Activated CD4-positive, alpha-beta T cell treated with anti-CD3 and anti-CD28 coated beads for 36 hours (primary cell): ENCODE data around the gene DPP7. TPM values are rescaled to one million over a fixed set of nuclear protein-coding genes. Genes with fewer than 3 reads are reported as not detected.

ENCODE experiments used
- total RNA-seq, 2 experiments: library from RNA; stranded (reverse); gene quantifications; one replicate each; pipeline ENCODE4 v1.2.3, GENCODE V29; 2021

The DPP7 gene
- total RNA-seq, 2 experiments from 2014 or later: 188 to 204 TPM

Other genes with a start within 250 kb of the DPP7 start
- 100 to 1,000 TPM; 282 to 320 TPM for gene EDF1, start 248.4 kb downstream of the DPP7 start, total RNA-seq
- 10 to 100 TPM; 37.4 to 46.2 TPM for gene TRAF2, start 228.2 kb downstream of the DPP7 start, total RNA-seq
- gene FBXW5, start 170.0 kb downstream of the DPP7 start, total RNA-seq: 10 to 100 TPM; 54.4 to 66.4 TPM
- gene C8G, start 169.5 kb downstream of the DPP7 start, total RNA-seq: under 1 TPM in 1 of 2 experiments, not detected in 1; 0.77 TPM
- gene LCN12, start 162.5 kb downstream of the DPP7 start, total RNA-seq: 1 to 10 TPM; 1.1 to 1.5 TPM
- not detected for gene PTGDS, start 137.2 kb downstream of the DPP7 start, total RNA-seq
- not detected for gene LCNL1, start 131.7 kb downstream of the DPP7 start, total RNA-seq
- gene PAXX, start 122.3 kb downstream of the DPP7 start, total RNA-seq: 10 to 100 TPM; 52.7 to 67.1 TPM
- gene CLIC3, start 118.2 kb downstream of the DPP7 start, total RNA-seq: not detected
- 10 to 100 TPM; 20.4 to 23.7 TPM for gene ABCA2, start 86.5 kb downstream of the DPP7 start, total RNA-seq
- 1 to 10 TPM; 1.3 to 1.6 TPM for gene FUT7, start 82.6 kb downstream of the DPP7 start, total RNA-seq
- 10 to 100 TPM; 21.0 to 23.1 TPM for gene NPDC1, start 68.6 kb downstream of the DPP7 start, total RNA-seq
- under 1 TPM in 1 of 2 experiments, not detected in 1; 0.19 TPM for gene ENTPD2, start 60.7 kb downstream of the DPP7 start, total RNA-seq
- 1 to 10 TPM; 6.4 to 8.8 TPM for gene SAPCD2, start 44.2 kb downstream of the DPP7 start, total RNA-seq
- gene UAP1L1, start 37.2 kb downstream of the DPP7 start, total RNA-seq: 10 to 100 TPM; 12.5 to 14.4 TPM
- gene MAN1B1, start 27.7 kb downstream of the DPP7 start, total RNA-seq: 10 to 100 TPM; 21.6 to 26.7 TPM
- gene GRIN1, start 24.4 kb upstream of the DPP7 start, total RNA-seq: under 1 TPM in 1 of 2 experiments, not detected in 1; 0.14 TPM
- not detected for gene LRRC26, start 55.3 kb upstream of the DPP7 start, total RNA-seq
- gene TMEM210, start 57.3 kb upstream of the DPP7 start, total RNA-seq: not detected
- gene ANAPC2, start 73.8 kb upstream of the DPP7 start, total RNA-seq: 10 to 100 TPM; 30.8 to 38.4 TPM
- gene SSNA1, start 73.9 kb upstream of the DPP7 start, total RNA-seq: 10 to 100 TPM; 53.6 to 58.6 TPM
- 1 to 10 TPM; 5.6 to 5.8 TPM for gene TPRN, start 86.0 kb upstream of the DPP7 start, total RNA-seq
- gene TMEM203, start 90.9 kb upstream of the DPP7 start, total RNA-seq: 10 to 100 TPM; 25.0 to 30.7 TPM
- gene NDOR1, start 91.0 kb upstream of the DPP7 start, total RNA-seq: 10 to 100 TPM; 27.0 to 27.8 TPM
- 1 to 10 TPM; 7.1 to 8.9 TPM for gene RNF208, start 107.5 kb upstream of the DPP7 start, total RNA-seq
- gene CYSRT1, start 110.4 kb upstream of the DPP7 start, total RNA-seq: under 1 TPM; 0.23 to 0.42 TPM
- gene RNF224, start 112.8 kb upstream of the DPP7 start, total RNA-seq: not detected
- gene SLC34A3, start 116.2 kb upstream of the DPP7 start, total RNA-seq: not detected
- gene TUBB4B, start 126.6 kb upstream of the DPP7 start, total RNA-seq: 100 to 1,000 TPM; 264 to 278 TPM
- gene STPG3, start 136.6 kb upstream of the DPP7 start, total RNA-seq: not detected
- gene NELFB, start 140.6 kb upstream of the DPP7 start, total RNA-seq: 10 to 100 TPM; 41.4 to 54.1 TPM
- 1 to 10 TPM; 2.6 to 3.4 TPM for gene TOR4A, start 163.0 kb upstream of the DPP7 start, total RNA-seq
- gene NRARP, start 187.5 kb upstream of the DPP7 start, total RNA-seq: 1 to 10 TPM; 2.1 TPM